ENCODE results near the gene OR56A4.

Gene OR56A4

GRCh38 chr11:6006395-6006794 lies 351 bp downstream of the OR56A4 start:
- Histone ChIP-seq H3K9me3 (ENCODE audit: insufficient read depth, low read length) (no peaks in the 10 kb centered on the region), H3F3A (ENCODE audit: insufficient read depth) (no peaks in the 10 kb centered on the region), H3K36me3 (ENCODE audit: low read length) (no peaks in the 10 kb centered on the region), H3K9me2 (replicated peaks; ENCODE audit: insufficient read depth, low read length) (no peaks in the 10 kb centered on the region), H3K27ac (ENCODE audit: low read depth, low read length) (no peak overlapping the region), H3K4me3 (ENCODE audit: insufficient read depth, low read length, poor library complexity, severe bottlenecking) (no peak overlapping the region), H2AFZ (ENCODE audit: low read depth, low read length, severe bottlenecking) (no peak overlapping the region), H3K4me2 (ENCODE audit: low read depth, low read length, poor library complexity, severe bottlenecking) (no peak overlapping the region), H3K79me2 (ENCODE audit: insufficient read depth, low read length) (no peaks in the 10 kb centered on the region), H4K20me1 (ENCODE audit: low read depth, low read length) (no peaks in the 10 kb centered on the region), H3K27me3 (ENCODE audit: low read length) (no peaks in the 10 kb centered on the region), H3K9ac (ENCODE audit: low read length) (no peak overlapping the region)
- no peak for TF ChIP-seq CTCF (IDR thresholded peaks at IDR 0.05; ENCODE audit: insufficient read depth, low read length, poor library complexity, severe bottlenecking)
- TF ChIP-seq EZH2phosphoT487 (conservative IDR thresholded peaks at IDR 0.05; ENCODE audit: low read length): no peak

- H4K20me1 ChIP-seq (ENCODE audit: low read depth, low read length): no peaks in the 10 kb centered on the region
- H3K9me3 ChIP-seq (ENCODE audit: insufficient read depth, low read length): no peaks in the 10 kb centered on the region
- no peak overlapping the region for H3K4me3 ChIP-seq (ENCODE audit: insufficient read depth, low read length, poor library complexity, severe bottlenecking)
- H3K27me3 ChIP-seq (ENCODE audit: low read length): no peaks in the 10 kb centered on the region
- H3K9me2 ChIP-seq (replicated peaks; ENCODE audit: insufficient read depth, low read length): no peaks in the 10 kb centered on the region
- H3K79me2 ChIP-seq (ENCODE audit: insufficient read depth, low read length): no peaks in the 10 kb centered on the region
- H3K9ac ChIP-seq (ENCODE audit: low read length): no peak overlapping the region
- no peak overlapping the region for H3K4me2 ChIP-seq (ENCODE audit: low read depth, low read length, poor library complexity, severe bottlenecking)
- H3K36me3 ChIP-seq (ENCODE audit: low read length): no peaks in the 10 kb centered on the region
- no peaks in the 10 kb centered on the region for H3F3A ChIP-seq (ENCODE audit: insufficient read depth)
- TF ChIP-seq EZH2phosphoT487 (conservative IDR thresholded peaks at IDR 0.05; ENCODE audit: low read length) (no peak), CTCF (IDR thresholded peaks at IDR 0.05; ENCODE audit: insufficient read depth, low read length, poor library complexity, severe bottlenecking) (no peak)
- no peak overlapping the region for H2AFZ ChIP-seq (ENCODE audit: low read depth, low read length, severe bottlenecking)
- no peak overlapping the region for H3K27ac ChIP-seq (ENCODE audit: low read depth, low read length)
Observed at GRCh38 chr11:6002202-6002699, 4.5 kb downstream of the OR56A4 start.

- Histone ChIP-seq H3F3A (ENCODE audit: insufficient read depth) (no peaks in the 10 kb centered on the region), H3K79me2 (ENCODE audit: insufficient read depth, low read length) (no peaks in the 10 kb centered on the region), H4K20me1 (ENCODE audit: low read depth, low read length) (no peaks in the 10 kb centered on the region), H3K36me3 (ENCODE audit: low read length) (no peaks in the 10 kb centered on the region), H3K9me2 (replicated peaks; ENCODE audit: insufficient read depth, low read length) (no peaks in the 10 kb centered on the region), H3K27ac (ENCODE audit: low read depth, low read length) (no peak overlapping the region), H3K9ac (ENCODE audit: low read length) (no peak overlapping the region), H3K4me2 (ENCODE audit: low read depth, low read length, poor library complexity, severe bottlenecking) (no peak overlapping the region), H2AFZ (ENCODE audit: low read depth, low read length, severe bottlenecking) (no peak overlapping the region), H3K4me3 (ENCODE audit: insufficient read depth, low read length, poor library complexity, severe bottlenecking) (no peak overlapping the region), H3K9me3 (ENCODE audit: insufficient read depth, low read length) (no peaks in the 10 kb centered on the region), H3K27me3 (ENCODE audit: low read length) (no peaks in the 10 kb centered on the region)
- TF ChIP-seq CTCF (IDR thresholded peaks at IDR 0.05; ENCODE audit: insufficient read depth, low read length, poor library complexity, severe bottlenecking) (no peak), EZH2phosphoT487 (conservative IDR thresholded peaks at IDR 0.05; ENCODE audit: low read length) (no peak)
Observed at GRCh38 chr11:5994791-5995190, 12.0 kb downstream of the OR56A4 start.

Measured in SU-DHL-6 (cell line).